ENCODE measurements around the gene CLDN19.
"Not testable (repeated sequence)": the region's sequence is repeated elsewhere in the genome, so short reads cannot be mapped to it uniquely, and the experiment has no call there.

DNA sequence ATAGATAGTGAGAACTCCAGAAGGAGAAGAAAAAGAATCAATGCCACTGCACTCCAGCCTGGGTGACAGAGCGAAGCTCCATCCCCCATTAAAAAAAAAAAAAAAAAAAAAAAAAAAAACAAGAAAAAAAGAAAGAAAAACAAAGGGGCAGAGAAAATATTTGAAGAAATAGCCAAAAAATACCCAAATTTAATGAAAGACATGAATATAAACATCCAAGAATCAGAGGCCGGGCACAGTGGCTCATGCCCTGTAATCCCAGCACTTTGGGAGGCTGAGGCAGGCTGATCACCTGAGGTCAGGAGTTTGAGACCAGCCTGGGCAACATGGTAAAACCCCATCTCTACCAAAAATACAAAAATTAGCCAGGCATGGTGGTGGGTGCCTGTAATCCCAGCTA lies 17.6 kb downstream of the CLDN19 start:
- not testable (repeated sequence) for TF ChIP-seq CTCF, POLR2A (IDR thresholded peaks at IDR 0.05)

Data from heart left ventricle (tissue), 13 donors.